Adrenal gland (tissue), 12 donors: ENCODE results near the gene SLC8A2. TPM values are rescaled to one million over a fixed set of nuclear protein-coding genes. Genes with fewer than 3 reads are reported as not detected.

Source experiments
- DNase-seq, 7 donors: peaks; one replicate each; pipeline ENCODE4 v3.0.0-alpha.2; 2019 to 2020
- H3K27ac ChIP-seq, 5 donors: fragments of 200-600 bp; sonication (generic) in 4 of 5; 1 replicate in 3 of 5; 2 replicates in 2 of 5; pipeline versions ENCODE4 v1.5.1 to v1.8.0; 2016 to 2020; ENCODE audit warnings: mild to moderate bottlenecking in 1 of 5
- H3K27me3 ChIP-seq: fragments of 200-600 bp; 2 replicates; pipeline ENCODE4 v1.8.0; 2021
- H3K36me3 ChIP-seq, 2 donors: fragments of 200-600 bp; replicated peaks in 1 of 2; 1 replicate in 1 of 2; 2 replicates in 1 of 2; pipeline versions ENCODE4 v1.5.1 to v1.8.0; 2018 to 2022
- H3K4me1 ChIP-seq, 2 donors: fragments of 200-600 bp; replicated peaks in 1 of 2; 1 replicate in 1 of 2; 2 replicates in 1 of 2; pipeline versions ENCODE4 v1.5.1 to v1.8.0; 2018 to 2021
- H3K4me3 ChIP-seq, 4 donors: fragments of 200-600 bp; sonication (generic) in 3 of 4; one replicate each; pipeline ENCODE4 v1.5.1; 2016 to 2018
- H3K9me3 ChIP-seq, 3 donors: fragments of 200-600 bp; sonication (generic) in 1 of 3; replicated peaks in 1 of 3; 1 replicate in 2 of 3; 2 replicates in 1 of 3; pipeline versions ENCODE4 v1.5.1 to v1.8.0; 2016 to 2021
- POLR2A ChIP-seq, 2 donors: fragments of 450-650 bp; IDR thresholded peaks; one replicate each; pipeline ENCODE4 v1.6.1; 2017; ENCODE audit warnings: antibody characterized with exemption in 2 of 2, mild to moderate bottlenecking in 2 of 2, moderate library complexity in 1 of 2
- WGBS, 4 donors: extraction: QIAGEN DNeasy Blood & Tissue Kit in 2 of 4; methylation state at CpG; one replicate each; pipeline versions ENCODE4 v1.1.5 to v1.1.7; 2013 to 2017; 5-methylcytosine and 5-hydroxymethylcytosine counted together
- intact Hi-C, 2 donors: fragments of 100-400 bp; cut with DNase I; formaldehyde crosslinking; loops; one replicate each; pipeline versions ENCODE4 v1.14.1 to v1.15.0; 2022 to 2023
- polyA plus RNA-seq, 3 donors: library from polyadenylated mRNA; stranded (reverse); fragments of 200-250 nt in 2 of 3; fragments of 350-450 nt in 1 of 3; fragmentation: Illumina TruSeq in 1 of 3; extraction: RNeasy Lipid Tissue Mini Kit (QIAGEN cat#74804) in 1 of 3; gene quantifications; one replicate each; pipeline ENCODE4 v1.2.3, GENCODE V29; 2013 to 2014
- total RNA-seq, 9 donors: library from RNA; depleted of rRNA in 4 of 9; stranded (reverse); fragments of >200 nt in 4 of 9; fragments of 120-200 nt in 1 of 9; fragmentation: NEBNext Ultra II Directional in 1 of 9; extraction: Animal tissue kit (Norgen Biotek cat#: 25700) in 1 of 9; gene quantifications; one replicate each; pipeline versions ENCODE4 v1.1.0 to v1.2.4, GENCODE V29; 2013 to 2023
- TF ChIP-seq, protein P1 (sequence below), 6 experiments: fragments of 450-650 bp in 4 of 6; fragments of 200-600 bp in 2 of 6; sonication (generic) in 1 of 6; IDR thresholded peaks; 1 replicate in 5 of 6; 2 replicates in 1 of 6; pipeline versions ENCODE4 v1.5.1 to v1.8.0; 2016 to 2021; ENCODE audit warnings: antibody characterized with exemption in 6 of 6, mild to moderate bottlenecking in 2 of 6, moderate library complexity in 1 of 6
- donor health status: healthy with polysubstance abuse.
- donor health status: Bipolar disorder and iron deficiency.
- donor health status: DM: yes; HTN: yes; CAD: no.
- donor health status: DM: no; HTN: no; CAD: no.
- donor health status: DM: no; HTN: no; CAD: no.
- donor health status: DM: yes; HTN: yes; CAD: no.

The SLC8A2 gene
- total and polyA plus RNA-seq, 12 donors: 0.22 to 6.1 (median 3.0) TPM; not detected in 3

GRCh38 chr19:47417746-47418691 lies 53.7 kb downstream of the SLC8A2 start:
- no peaks in the 10 kb centered on the region for H3K4me1 ChIP-seq
- intact Hi-C loops: no loop called here
- H3K9me3 ChIP-seq: no peaks in the 10 kb centered on the region
- peak overlapping the region in 1 of 4 donors; percentile 53 for H3K4me3 ChIP-seq
- WGBS, 4 donors: 4 to 9% (median 7%) methylated on average over 27 to 34 of the region's 34 CpGs
- H3K27me3 ChIP-seq: peaks cover 44% of the 10 kb centered on the region
- H3K36me3 ChIP-seq: no peaks in the 10 kb centered on the region
- H3K27ac ChIP-seq: no peak overlapping the region
- no peak for DNase-seq
- TF ChIP-seq, protein P1, sequence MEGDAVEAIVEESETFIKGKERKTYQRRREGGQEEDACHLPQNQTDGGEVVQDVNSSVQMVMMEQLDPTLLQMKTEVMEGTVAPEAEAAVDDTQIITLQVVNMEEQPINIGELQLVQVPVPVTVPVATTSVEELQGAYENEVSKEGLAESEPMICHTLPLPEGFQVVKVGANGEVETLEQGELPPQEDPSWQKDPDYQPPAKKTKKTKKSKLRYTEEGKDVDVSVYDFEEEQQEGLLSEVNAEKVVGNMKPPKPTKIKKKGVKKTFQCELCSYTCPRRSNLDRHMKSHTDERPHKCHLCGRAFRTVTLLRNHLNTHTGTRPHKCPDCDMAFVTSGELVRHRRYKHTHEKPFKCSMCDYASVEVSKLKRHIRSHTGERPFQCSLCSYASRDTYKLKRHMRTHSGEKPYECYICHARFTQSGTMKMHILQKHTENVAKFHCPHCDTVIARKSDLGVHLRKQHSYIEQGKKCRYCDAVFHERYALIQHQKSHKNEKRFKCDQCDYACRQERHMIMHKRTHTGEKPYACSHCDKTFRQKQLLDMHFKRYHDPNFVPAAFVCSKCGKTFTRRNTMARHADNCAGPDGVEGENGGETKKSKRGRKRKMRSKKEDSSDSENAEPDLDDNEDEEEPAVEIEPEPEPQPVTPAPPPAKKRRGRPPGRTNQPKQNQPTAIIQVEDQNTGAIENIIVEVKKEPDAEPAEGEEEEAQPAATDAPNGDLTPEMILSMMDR (IDR thresholded peaks at IDR 0.05): no peak
- no peak for TF ChIP-seq POLR2A (IDR thresholded peaks at IDR 0.05)

DNA sequence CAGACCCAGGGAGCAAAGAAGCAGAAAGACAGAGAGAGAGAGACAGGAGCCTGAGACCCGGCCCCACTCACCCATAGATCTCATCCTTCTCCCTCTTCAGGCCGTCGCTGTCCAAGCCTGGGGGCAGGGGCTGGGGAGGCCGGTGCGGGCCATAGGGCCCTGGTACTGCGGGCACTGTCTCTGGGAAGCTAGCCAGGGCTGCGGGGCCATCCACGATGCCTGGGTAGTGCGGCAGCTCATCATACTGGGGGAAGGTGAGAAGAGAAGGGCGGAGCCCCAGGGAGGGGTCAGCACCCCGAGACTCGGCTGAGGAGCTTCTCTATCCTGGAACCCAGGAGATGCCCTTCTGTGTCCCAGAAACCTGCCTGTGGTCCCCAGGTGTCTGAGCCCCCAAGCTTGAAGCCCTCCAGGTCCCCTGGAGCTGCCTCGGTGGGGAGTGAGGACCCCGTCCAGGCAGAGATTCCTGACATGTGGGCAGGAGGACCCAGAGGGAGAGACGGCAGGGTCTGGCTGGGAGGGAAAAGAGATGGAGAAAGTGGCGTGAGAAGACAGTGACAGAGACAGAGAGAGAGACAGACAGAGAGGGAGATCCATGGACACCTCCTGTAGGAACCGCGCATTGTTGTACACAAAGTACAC lies 54.5 kb downstream of the SLC8A2 start:
- Histone ChIP-seq H3K27ac (no peak overlapping the region), H3K9me3 (no peaks in the 10 kb centered on the region), H3K4me3 (no peak overlapping the region), H3K4me1 (no peaks in the 10 kb centered on the region), H3K36me3 (no peaks in the 10 kb centered on the region), H3K27me3 (peaks cover 37% of the 10 kb centered on the region)
- TF ChIP-seq, protein P1 (IDR thresholded peaks at IDR 0.05): no peak
- no peak for TF ChIP-seq POLR2A (IDR thresholded peaks at IDR 0.05)
- DNase-seq: no peak
- intact Hi-C loops: no loop called here
- 18 to 29% (median 23%) methylated on average over 13 to 18 of the region's 18 CpGs for WGBS, 4 donors

DNA sequence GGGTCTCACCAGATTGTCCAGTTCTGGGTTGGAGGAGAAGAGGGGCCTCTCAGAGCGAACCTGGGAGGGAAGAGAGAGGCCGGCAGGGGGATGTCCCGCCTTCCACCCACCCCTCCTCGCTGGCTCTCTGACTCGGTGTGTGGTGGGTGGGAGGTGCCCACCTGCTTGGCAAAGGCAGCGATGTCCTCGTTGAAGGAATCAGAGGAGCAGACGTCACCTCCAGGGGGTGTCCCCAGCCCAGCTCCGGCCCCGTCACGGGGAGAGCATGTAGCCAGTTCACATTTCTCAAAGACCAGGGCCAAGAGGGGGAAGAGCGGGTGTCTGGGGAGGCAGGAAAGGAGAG lies 55.1 kb downstream of the SLC8A2 start:
- intact Hi-C loops: no loop called here
- WGBS, 4 donors: 51 to 56% (median 54%) methylated on average over 9 to 12 of the region's 12 CpGs
- TF ChIP-seq POLR2A (IDR thresholded peaks at IDR 0.05): no peak
- TF ChIP-seq, protein P1 (IDR thresholded peaks at IDR 0.05): no peak
- no peak for DNase-seq
- Histone ChIP-seq H3K27me3 (peaks cover 33% of the 10 kb centered on the region), H3K4me1 (no peaks in the 10 kb centered on the region), H3K27ac (no peak overlapping the region), H3K36me3 (no peaks in the 10 kb centered on the region), H3K4me3 (no peak overlapping the region), H3K9me3 (no peaks in the 10 kb centered on the region)

GRCh38 chr19:47415953-47416642 lies 55.6 kb downstream of the SLC8A2 start:
- H3K9me3 ChIP-seq: no peaks in the 10 kb centered on the region
- no peak for DNase-seq
- intact Hi-C loops: no loop called here
- peaks cover 28% of the 10 kb centered on the region for H3K27me3 ChIP-seq
- 72 to 90% (median 80%) methylated on average over 19 to 21 of the region's 21 CpGs for WGBS, 4 donors
- H3K27ac ChIP-seq: no peak overlapping the region
- TF ChIP-seq POLR2A (IDR thresholded peaks at IDR 0.05): no peak
- TF ChIP-seq, protein P1 (IDR thresholded peaks at IDR 0.05): no peak
- H3K4me3 ChIP-seq: no peak overlapping the region
- H3K36me3 ChIP-seq: no peaks in the 10 kb centered on the region
- no peaks in the 10 kb centered on the region for H3K4me1 ChIP-seq
